NCI-H226 (cell line): Measurements from ENCODE around the gene FAM120AOS.

ENCODE experiments used
- DNase-seq: peaks from one replicate; pipeline ENCODE4 v3.0.0-alpha.2; 2015

Gene FAM120AOS

GRCh38 chr9:93453047-93453914 is at the start of gene FAM120AOS:
FAM120AOS (minus strand) TSS chr9:93453581; CDS start chr9:93452709, 872 bp downstream.
- peak; percentile 95 for DNase-seq

- DNase-seq = no peak
Measured at GRCh38 chr9:93501406-93501805, 48.0 kb upstream of the FAM120AOS start.

GRCh38 chr9:93500571-93501298 is 47.4 kb upstream of the FAM120AOS start:
- no peak for DNase-seq

- DNase-seq = no peak
Measured at GRCh38 chr9:93496285-93496684, 42.9 kb upstream of the FAM120AOS start.

GRCh38 chr9:93493949-93494348 is 40.6 kb upstream of the FAM120AOS start:
- no peak for DNase-seq

- DNase-seq = no peak
Measured at GRCh38 chr9:93492327-93492726, 38.9 kb upstream of the FAM120AOS start.

- DNase-seq = no peak
Measured at GRCh38 chr9:93491593-93492232, 38.3 kb upstream of the FAM120AOS start.

- DNase-seq = no peak
Measured at GRCh38 chr9:93488244-93488643, 34.9 kb upstream of the FAM120AOS start.

- DNase-seq = no peak
Measured at GRCh38 chr9:93486268-93486667, 32.9 kb upstream of the FAM120AOS start.

GRCh38 chr9:93483497-93483896 is 30.1 kb upstream of the FAM120AOS start:
- DNase-seq = no peak

GRCh38 chr9:93480728-93481324 is 27.4 kb upstream of the FAM120AOS start:
- DNase-seq = no peak

GRCh38 chr9:93480262-93480661 is 26.9 kb upstream of the FAM120AOS start:
- DNase-seq = no peak

GRCh38 chr9:93479726-93480125 is 26.3 kb upstream of the FAM120AOS start:
- DNase-seq = no peak

- DNase-seq = no peak
Measured at GRCh38 chr9:93477397-93477796, 24.0 kb upstream of the FAM120AOS start.

- no peak for DNase-seq
Measured at GRCh38 chr9:93476924-93477323, 23.5 kb upstream of the FAM120AOS start.

- no peak for DNase-seq
Measured at GRCh38 chr9:93475856-93476255, 22.5 kb upstream of the FAM120AOS start.

- DNase-seq = no peak
Measured at GRCh38 chr9:93475108-93475507, 21.7 kb upstream of the FAM120AOS start.

- peak; percentile 11 for DNase-seq
Measured at GRCh38 chr9:93473411-93473810, 20.0 kb upstream of the FAM120AOS start.

GRCh38 chr9:93471124-93471523 is 17.7 kb upstream of the FAM120AOS start:
- DNase-seq = no peak

- no peak for DNase-seq
Measured at GRCh38 chr9:93470391-93470790, 17.0 kb upstream of the FAM120AOS start.

GRCh38 chr9:93468763-93469456 is 15.5 kb upstream of the FAM120AOS start:
- DNase-seq = peak; percentile 32

- DNase-seq = no peak
Measured at GRCh38 chr9:93467462-93467861, 14.1 kb upstream of the FAM120AOS start.

GRCh38 chr9:93467062-93467416 is 13.7 kb upstream of the FAM120AOS start:
- no peak for DNase-seq
